SK-N-SH (cell line): ENCODE data around the gene ABO. TPM values are rescaled to one million over a fixed set of nuclear protein-coding genes. Genes with fewer than 3 reads are reported as not detected.
"Not testable (repeated sequence)": the region's sequence is repeated elsewhere in the genome, so short reads cannot be mapped to it uniquely, and the experiment has no call there.

Source experiments
- CTCF ChIA-PET: fragments of 300-600, 350-600 bp; formaldehyde crosslinking; extraction: SDS; loops from one replicate; lab custom pipeline; 2021; lab: Yijun Ruan, JAX
- POLR2A ChIA-PET: fragments of 350-600 bp; sonication (Branson Sonifier 250); formaldehyde crosslinking; extraction: SDS; loops from one replicate; lab custom pipeline; 2020; ENCODE audit warnings: antibody characterized with exemption, inconsistent platforms; lab: Yijun Ruan, JAX
- DNase-seq: peaks from one replicate; pipeline ENCODE4 v3.0.0; 2012
- H2AFZ ChIP-seq: fragments of 200-600 bp; sonication (generic); 2 replicates; pipeline ENCODE4 v1.8.1; 2016; ENCODE audit warnings: antibody characterized with exemption, mild to moderate bottlenecking, low read depth
- H3F3A ChIP-seq: fragments of 200-600 bp; sonication (generic); replicated peaks from 2 replicates; pipeline ENCODE3; 2016; ENCODE audit warnings: antibody characterized with exemption, mild to moderate bottlenecking; ENCODE audit not compliant: insufficient read depth
- H3K27ac ChIP-seq, 2 experiments: fragments of 200-500 bp in 1 of 2; fragments of 200-600 bp in 1 of 2; sonication (Bioruptor generic) in 1 of 2; sonication (generic), shearing (Covaris generic) in 1 of 2; 2 replicates each; pipeline versions ENCODE4 v1.5.1 to v1.6.1; 2014 to 2016; ENCODE audit warnings: low read depth in 2 of 2, inconsistent platforms in 1 of 2, low read length in 1 of 2, mild to moderate bottlenecking in 1 of 2, mixed read lengths in 1 of 2
- H3K27me3 ChIP-seq: fragments of 200-600 bp; sonication (generic), shearing (Covaris generic); 2 replicates; pipeline ENCODE4 v1.6.1; 2016; ENCODE audit warnings: mixed run types; ENCODE audit not compliant: insufficient read depth
- H3K36me3 ChIP-seq, 2 experiments: fragments of 200-500 bp in 1 of 2; fragments of 200-600 bp in 1 of 2; sonication (Bioruptor generic) in 1 of 2; sonication (generic) in 1 of 2; replicated peaks in 1 of 2; 2 replicates each; pipeline versions ENCODE3 to v1.5.1; 2014 to 2016; ENCODE audit warnings: low read length in 1 of 2, mild to moderate bottlenecking in 1 of 2; ENCODE audit not compliant: insufficient read depth in 2 of 2, control insufficient read depth in 1 of 2
- H3K4me1 ChIP-seq, 2 experiments: fragments of 200-500 bp in 1 of 2; fragments of 200-600 bp in 1 of 2; sonication (Bioruptor generic) in 1 of 2; sonication (generic), shearing (Covaris generic) in 1 of 2; 2 replicates each; pipeline versions ENCODE4 v1.5.1 to v1.6.1; 2014 to 2016; ENCODE audit warnings: low read depth in 1 of 2, low read length in 1 of 2, mixed run types in 1 of 2; ENCODE audit not compliant: insufficient read depth in 2 of 2, control insufficient read depth in 1 of 2
- H3K4me2 ChIP-seq: fragments of 200-600 bp; sonication (generic), shearing (Covaris generic); 2 replicates; pipeline ENCODE4 v1.6.1; 2017; ENCODE audit warnings: mixed run types
- H3K4me3 ChIP-seq, 2 experiments: fragments of 200-500 bp in 1 of 2; fragments of 200-600 bp in 1 of 2; sonication (Bioruptor generic) in 1 of 2; sonication (generic), shearing (Covaris generic) in 1 of 2; 2 replicates each; pipeline versions ENCODE4 v1.5.1 to v1.8.1; 2014 to 2016; ENCODE audit warnings: low read depth in 2 of 2, inconsistent platforms in 1 of 2, low read length in 1 of 2, mild to moderate bottlenecking in 1 of 2, mixed read lengths in 1 of 2, moderate library complexity in 1 of 2
- H3K79me2 ChIP-seq: fragments of 200-600 bp; sonication (generic); 2 replicates; pipeline ENCODE4 v1.8.1; 2017; ENCODE audit warnings: mild to moderate bottlenecking; ENCODE audit not compliant: insufficient read depth
- H3K9ac ChIP-seq: fragments of 200-600 bp; sonication (generic); 2 replicates; pipeline ENCODE4 v1.6.1; 2017; ENCODE audit warnings: mixed run types
- H3K9me2 ChIP-seq: fragments of 200-600 bp; sonication (generic); 2 replicates; pipeline ENCODE4 v1.6.1; 2017; ENCODE audit warnings: mixed run types
- H3K9me3 ChIP-seq: fragments of 200-600 bp; sonication (generic); 2 replicates; pipeline ENCODE4 v1.6.1; 2017; ENCODE audit warnings: mixed run types, mild to moderate bottlenecking, moderate library complexity
- H4K20me1 ChIP-seq: fragments of 200-600 bp; sonication (generic); 2 replicates; pipeline ENCODE4 v1.6.1; 2017; ENCODE audit warnings: mild to moderate bottlenecking, mixed run types; ENCODE audit not compliant: insufficient read depth
- IRF3 ChIP-seq: fragments of 150-350 bp; IDR thresholded peaks from 2 replicates; pipeline ENCODE4 v1.6.1; 2016; ENCODE audit warnings: mild to moderate bottlenecking, low read depth, low read length
- RCOR1 ChIP-seq: fragments of 150-350 bp; IDR thresholded peaks from 2 replicates; pipeline ENCODE4 v1.6.1; 2017; ENCODE audit warnings: antibody characterized with exemption, low read length
- SIN3A ChIP-seq: IDR thresholded peaks from 2 replicates; pipeline ENCODE4 v1.6.1; 2012; ENCODE audit warnings: low read depth, mild to moderate bottlenecking, low read length, moderate library complexity, borderline replicate concordance
- TEAD4 ChIP-seq: IDR thresholded peaks from 2 replicates; pipeline ENCODE4 v1.4.0; 2012; ENCODE audit warnings: mild to moderate bottlenecking, borderline replicate concordance; ENCODE audit not compliant: insufficient read depth
- USF1 ChIP-seq: IDR thresholded peaks from 2 replicates; pipeline ENCODE4 v1.4.0; 2012; ENCODE audit warnings: low read depth, borderline replicate concordance
- YY1 ChIP-seq: IDR thresholded peaks from 2 replicates; pipeline ENCODE4 v1.4.0; 2012; ENCODE audit warnings: low read depth, mild to moderate bottlenecking
- ZBTB33 ChIP-seq: IDR thresholded peaks from 2 replicates; pipeline ENCODE4 v1.4.0; 2012; ENCODE audit warnings: low read depth, borderline replicate concordance
- WGBS: methylation state at CpG from one replicate; pipeline ENCODE4 v1.1.6; 2017; ENCODE audit warnings: low lambda C conversion rate; 5-methylcytosine and 5-hydroxymethylcytosine counted together
- polyA plus RNA-seq, 3 experiments: library from polyadenylated mRNA; depleted of rRNA; stranded (reverse); fragments of >200 nt; gene quantifications; 2 replicates each; pipeline ENCODE4 v1.2.3, GENCODE V29; 2012
- TF ChIP-seq, protein P1 (sequence below): IDR thresholded peaks from 2 replicates; pipeline ENCODE4 v1.4.0; 2012; ENCODE audit warnings: low read depth

ABO gene
- polyA plus RNA-seq, 1 of the 3 experiments (the other 2 are of a cell fraction), result not detected

DNA sequence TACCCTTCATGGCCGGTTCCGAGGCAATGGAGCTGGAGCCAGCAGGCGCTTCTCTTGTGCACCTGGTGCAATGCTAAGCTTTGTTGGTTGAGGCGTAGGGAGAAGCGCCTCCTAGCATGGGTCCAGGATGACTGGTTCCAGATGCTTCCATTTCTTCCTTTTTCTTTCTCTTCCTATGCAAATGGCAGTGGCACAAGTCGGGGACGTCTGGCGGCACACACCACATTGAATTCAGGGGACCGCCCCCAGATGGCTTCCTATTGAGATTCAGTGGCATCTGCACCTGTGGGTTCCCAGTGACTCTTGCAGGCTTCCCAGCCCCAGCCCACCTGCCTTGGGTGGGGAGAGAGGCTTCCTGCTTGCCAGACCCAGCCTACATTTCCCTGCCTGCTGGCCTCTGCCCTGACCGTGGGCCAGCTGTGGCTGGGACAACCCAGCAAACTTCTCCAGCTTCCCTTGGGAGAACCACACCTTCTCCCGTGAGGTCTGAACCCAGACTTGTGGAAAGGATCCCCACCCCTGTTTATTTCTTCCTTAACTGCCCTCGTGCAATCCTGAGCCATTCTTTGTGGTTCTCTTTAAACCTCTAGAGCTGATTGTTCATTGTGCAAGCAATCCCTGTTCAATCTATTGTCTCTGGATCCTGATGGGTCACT lies 57.5 kb downstream of the ABO start:
- H3F3A ChIP-seq, POLR2A ChIA-PET, H3K4me2 ChIP-seq, H3K9ac ChIP-seq, H3K9me3 ChIP-seq, H3K4me1 ChIP-seq, CTCF ChIA-PET, H3K9me2 ChIP-seq, H3K4me3 ChIP-seq, H2AFZ ChIP-seq, DNase-seq, H3K79me2 ChIP-seq, H3K36me3 ChIP-seq, H3K27ac ChIP-seq, H4K20me1 ChIP-seq: not testable (repeated sequence)
- peaks cover 13% of the 10 kb centered on the region; the same call in 1 of the 2 replicates for H3K27me3 ChIP-seq
- 29% methylated on average over 6 of the region's 12 CpGs for WGBS

DNA sequence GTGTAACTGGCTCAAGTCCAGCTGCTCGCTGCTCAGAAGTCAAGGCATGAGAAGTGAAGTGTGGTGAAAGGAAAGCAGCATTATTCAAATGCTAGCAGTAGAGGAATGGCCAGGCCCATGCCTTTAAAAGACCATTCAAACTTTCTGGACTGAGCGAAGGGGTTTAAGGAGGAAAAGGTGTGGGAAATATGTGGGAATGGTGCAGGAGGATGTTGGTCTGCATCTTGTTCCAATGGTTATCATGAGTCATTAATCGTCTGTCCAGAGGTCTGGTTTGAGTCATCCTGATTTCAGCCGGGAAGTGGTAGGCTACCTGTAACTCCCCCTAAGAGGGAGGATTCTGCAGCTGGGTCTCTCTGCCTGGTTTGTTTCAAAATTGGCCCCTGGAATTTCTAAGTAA lies 60.7 kb downstream of the ABO start:
- H3F3A ChIP-seq, POLR2A ChIA-PET, H3K4me1 ChIP-seq, H3K4me3 ChIP-seq, CTCF ChIA-PET, H2AFZ ChIP-seq, H3K27ac ChIP-seq, H3K4me2 ChIP-seq, H3K9ac ChIP-seq, H3K36me3 ChIP-seq, DNase-seq, H3K9me3 ChIP-seq, H4K20me1 ChIP-seq, H3K79me2 ChIP-seq, H3K9me2 ChIP-seq: not testable (repeated sequence)
- WGBS, result 0% methylated on average over 4 of the region's 4 CpGs
- peaks cover 13% of the 10 kb centered on the region; the same call in 1 of the 2 replicates for H3K27me3 ChIP-seq

DNA sequence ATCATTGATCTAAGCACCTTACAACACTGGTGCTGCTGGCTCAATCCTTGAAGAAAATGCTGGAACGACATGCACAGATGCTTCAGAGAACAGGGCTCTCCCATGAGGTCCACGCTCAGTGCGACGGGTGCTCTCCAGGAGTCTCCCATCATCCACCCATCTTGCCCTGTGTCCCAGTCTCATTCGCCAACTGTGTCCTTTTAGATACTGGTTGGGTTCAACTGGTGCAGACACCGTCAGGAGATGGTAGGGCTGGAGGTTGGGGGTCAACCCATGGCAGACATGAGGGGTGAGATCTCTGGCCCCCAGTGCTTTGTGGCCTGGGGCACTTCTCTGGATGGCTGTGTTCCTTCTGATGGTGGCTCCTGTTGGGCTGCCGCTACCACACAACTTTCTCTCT lies 64.4 kb downstream of the ABO start:
- Histone ChIP-seq H3K9ac (no peak overlapping the region), H3K27me3 (no peaks in the 10 kb centered on the region), H3K36me3 (no peaks in the 10 kb centered on the region), H3K79me2 (no peaks in the 10 kb centered on the region)
- WGBS, result 66% methylated on average over 5 of the region's 7 CpGs
- POLR2A ChIA-PET, result no interaction called here
- TF ChIP-seq SIN3A (no peak), RCOR1 (no peak), TEAD4 (no peak), IRF3 (no peak), YY1 (no peak), ZBTB33 (no peak), USF1 (no peak)
- TF ChIP-seq, protein P1, sequence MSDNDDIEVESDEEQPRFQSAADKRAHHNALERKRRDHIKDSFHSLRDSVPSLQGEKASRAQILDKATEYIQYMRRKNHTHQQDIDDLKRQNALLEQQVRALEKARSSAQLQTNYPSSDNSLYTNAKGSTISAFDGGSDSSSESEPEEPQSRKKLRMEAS, result no peak
- TF ChIP-seq, all 33 proteins: peak for 0
- Histone ChIP-seq H3K9me3 (no peaks in the 10 kb centered on the region), H3K9me2 (no peaks in the 10 kb centered on the region), H2AFZ (no peak overlapping the region), H3K4me3 (no peak overlapping the region), H3F3A (no peaks in the 10 kb centered on the region), H3K4me2 (no peak overlapping the region), H3K27ac (no peak overlapping the region), H4K20me1 (no peaks in the 10 kb centered on the region), H3K4me1 (no peaks in the 10 kb centered on the region; a peak in 1 of 4 replicates)
- no peak for DNase-seq
- CTCF ChIA-PET, result interaction anchor here (2.3 kb wide), 1 partner anchor 24 kb away, joined by 7 read pairs; no protein-coding TSS in a partner anchor
